Activated CD4-positive, alpha-beta T cell treated with anti-CD3 and anti-CD28 coated beads, Interleukin-2, amount 10 ng/mL, durations not matched to agents 24 days and 14 days (primary cell): ENCODE measurements around the gene SRSF3. TPM values are rescaled to one million over a fixed set of nuclear protein-coding genes. Genes with fewer than 3 reads are reported as not detected.
"Not testable (repeated sequence)": the region's sequence is repeated elsewhere in the genome, so short reads cannot be mapped to it uniquely, and the experiment has no call there.

Experiments
- DNase-seq: peaks from one replicate; pipeline ENCODE4 v3.0.0; 2022
- H3K27ac Mint-ChIP-seq: one replicate; pipeline ENCODE4 v1.8.0; 2022; ENCODE audit warnings: mild to moderate bottlenecking, mixed read lengths
- H3K27me3 Mint-ChIP-seq: one replicate; pipeline ENCODE4 v1.8.0; 2022; ENCODE audit warnings: mixed read lengths
- H3K36me3 Mint-ChIP-seq: one replicate; pipeline ENCODE4 v1.8.0; 2022; ENCODE audit warnings: low read depth, mild to moderate bottlenecking, mixed read lengths
- H3K4me1 Mint-ChIP-seq: one replicate; pipeline ENCODE4 v1.8.0; 2021; ENCODE audit warnings: mixed read lengths
- H3K4me3 Mint-ChIP-seq: one replicate; pipeline ENCODE4 v1.8.0; 2022; ENCODE audit warnings: mild to moderate bottlenecking, moderate library complexity, mixed read lengths
- H3K9me3 Mint-ChIP-seq: one replicate; pipeline ENCODE4 v1.8.0; 2021; ENCODE audit warnings: mixed read lengths
- intact Hi-C: fragments of 100-400 bp; cut with micrococcal nuclease; formaldehyde crosslinking; loops from one replicate; pipeline ENCODE4 v1.15.1; 2023
- total RNA-seq: library from RNA; stranded (reverse); gene quantifications from 2 replicates; pipeline ENCODE4 v1.2.3, GENCODE V29; 2022

Gene SRSF3
- total RNA-seq, 1 donor from 2014 or later = 532 TPM

DNA sequence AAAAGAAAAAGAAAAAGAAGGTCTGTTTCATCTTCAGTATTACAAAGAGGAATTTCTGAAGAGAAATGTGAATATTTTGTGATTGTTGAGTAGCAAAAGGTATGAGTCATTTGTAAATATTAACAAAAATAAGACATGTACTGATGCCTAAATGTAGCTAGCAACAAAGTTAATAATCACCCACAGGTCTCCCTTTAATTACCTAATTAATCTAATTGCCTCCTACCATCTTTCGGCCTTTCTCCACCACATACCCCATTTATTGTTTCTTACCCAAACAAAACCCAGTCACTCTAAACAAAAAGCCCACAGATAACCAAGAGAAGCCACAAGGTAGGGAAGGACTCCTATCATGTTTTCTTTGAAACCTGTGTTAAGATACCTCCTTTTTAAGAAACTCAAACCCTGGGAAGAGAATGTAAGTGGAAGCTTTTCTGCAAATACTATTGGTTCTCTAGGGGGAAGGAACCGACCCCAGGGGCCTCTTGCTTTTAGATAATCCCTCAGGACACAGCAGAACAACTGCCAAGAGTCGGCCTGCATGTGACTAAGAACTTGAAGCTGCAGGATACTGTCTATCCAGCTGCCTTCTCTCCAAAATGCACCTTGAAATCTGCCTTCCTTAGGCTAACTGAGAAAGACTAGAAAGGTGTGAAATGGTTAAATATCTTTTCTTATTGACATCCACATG is 30.8 kb upstream of the SRSF3 start:
- Mint-ChIP-seq H3K9me3 (no peaks in the 10 kb centered on the region), H3K4me1 (peaks cover 6% of the 10 kb centered on the region), H3K36me3 (no peaks in the 10 kb centered on the region), H3K27ac (no peak overlapping the region), H3K4me3 (no peak overlapping the region), H3K27me3 (peaks cover 32% of the 10 kb centered on the region)
- DNase-seq = no peak
- intact Hi-C loops = no loop called here

DNA sequence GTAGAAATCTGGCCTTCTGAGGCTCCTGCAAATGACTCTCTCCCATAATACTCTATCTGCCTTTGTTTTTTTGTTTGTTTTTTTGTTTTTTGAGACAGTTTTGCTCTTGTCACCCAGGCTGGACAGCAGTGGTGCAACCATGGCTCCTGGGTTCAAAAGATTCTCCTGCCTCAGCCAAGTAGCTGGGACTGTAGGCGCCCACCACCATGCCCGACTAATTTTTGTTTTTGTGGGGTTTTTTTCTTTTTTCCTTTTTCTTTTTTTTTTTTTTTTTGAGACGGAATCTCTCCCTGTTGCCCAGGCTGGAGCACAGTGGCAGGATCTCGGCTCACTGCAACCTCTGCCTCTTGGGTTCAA is 30.3 kb upstream of the SRSF3 start:
- no peak for DNase-seq
- H3K36me3 Mint-ChIP-seq = no peaks in the 10 kb centered on the region
- H3K4me1 Mint-ChIP-seq = peaks cover 6% of the 10 kb centered on the region
- no peak overlapping the region for H3K27ac Mint-ChIP-seq
- intact Hi-C loops = no loop called here
- H3K9me3 Mint-ChIP-seq = no peaks in the 10 kb centered on the region
- peaks cover 32% of the 10 kb centered on the region for H3K27me3 Mint-ChIP-seq
- no peak overlapping the region for H3K4me3 Mint-ChIP-seq

GRCh38 chr6:36566418-36566905 is 27.7 kb upstream of the SRSF3 start:
- no peak for DNase-seq
- intact Hi-C loops = no loop called here
- H3K27ac Mint-ChIP-seq = no peak overlapping the region
- peaks cover 3% of the 10 kb centered on the region for H3K4me1 Mint-ChIP-seq
- H3K4me3 Mint-ChIP-seq = no peak overlapping the region
- H3K36me3 Mint-ChIP-seq = no peaks in the 10 kb centered on the region
- no peaks in the 10 kb centered on the region for H3K9me3 Mint-ChIP-seq
- H3K27me3 Mint-ChIP-seq = peaks cover 17% of the 10 kb centered on the region

DNA sequence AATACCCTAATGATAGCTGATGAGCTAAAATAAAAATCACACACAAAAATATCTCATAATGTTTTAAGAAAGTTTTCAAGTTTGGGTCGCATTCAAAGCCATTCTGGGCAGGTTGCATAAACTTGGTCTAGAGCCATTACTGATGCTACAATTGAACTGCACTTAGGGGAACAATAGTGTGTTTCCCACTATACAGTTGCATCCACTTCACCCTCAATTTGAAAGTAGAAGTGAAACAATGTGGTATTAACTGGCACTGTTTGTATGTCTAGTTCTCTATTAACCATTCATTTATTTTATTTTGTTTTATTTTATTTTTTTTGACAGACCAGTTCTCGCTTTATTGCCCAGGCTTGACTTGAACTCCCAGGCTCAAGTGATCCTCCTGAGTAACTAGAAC is 23.9 kb upstream of the SRSF3 start:
- intact Hi-C loops = no loop called here
- Mint-ChIP-seq H3K27me3 (no peaks in the 10 kb centered on the region), H3K9me3 (no peaks in the 10 kb centered on the region), H3K27ac (no peak overlapping the region), H3K4me1 (no peaks in the 10 kb centered on the region), H3K36me3 (no peaks in the 10 kb centered on the region), H3K4me3 (no peak overlapping the region)
- DNase-seq = no peak

GRCh38 chr6:36571122-36572043 is 22.8 kb upstream of the SRSF3 start:
- no peaks in the 10 kb centered on the region for H3K27me3 Mint-ChIP-seq
- no peaks in the 10 kb centered on the region for H3K36me3 Mint-ChIP-seq
- H3K4me1 Mint-ChIP-seq = no peaks in the 10 kb centered on the region
- DNase-seq = no peak
- intact Hi-C loops = no loop called here
- H3K27ac Mint-ChIP-seq = no peak overlapping the region
- H3K9me3 Mint-ChIP-seq = no peaks in the 10 kb centered on the region
- no peak overlapping the region for H3K4me3 Mint-ChIP-seq

- H3K27me3 Mint-ChIP-seq, H3K27ac Mint-ChIP-seq, H3K4me1 Mint-ChIP-seq, intact Hi-C loops, H3K9me3 Mint-ChIP-seq, H3K4me3 Mint-ChIP-seq, H3K36me3 Mint-ChIP-seq, DNase-seq: not testable (repeated sequence)
These were observed 21.5 kb upstream of the SRSF3 start for GRCh38 chr6:36572353-36573311.

DNA sequence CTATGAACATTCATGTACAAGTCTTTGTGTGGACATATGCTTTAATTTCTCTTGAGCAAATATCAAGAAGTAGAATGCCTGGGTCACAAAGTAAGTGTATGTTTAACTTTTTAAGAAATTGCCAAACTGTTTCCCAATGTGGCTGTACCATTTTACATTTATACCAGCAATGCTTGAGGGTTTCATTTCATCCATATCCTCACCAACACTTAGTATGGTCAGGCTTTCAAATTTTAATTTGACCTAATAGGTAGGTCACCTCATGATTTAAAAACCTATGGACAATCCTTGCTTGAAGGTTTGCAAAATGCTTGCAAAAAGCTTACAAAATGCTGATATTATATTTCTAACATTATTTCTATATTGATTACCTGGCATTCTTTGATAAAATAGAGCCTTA is 19.5 kb upstream of the SRSF3 start:
- intact Hi-C loops = no loop called here
- no peaks in the 10 kb centered on the region for H3K9me3 Mint-ChIP-seq
- no peaks in the 10 kb centered on the region for H3K27me3 Mint-ChIP-seq
- no peak overlapping the region for H3K27ac Mint-ChIP-seq
- H3K4me3 Mint-ChIP-seq = no peak overlapping the region
- H3K36me3 Mint-ChIP-seq = no peaks in the 10 kb centered on the region
- DNase-seq = no peak
- H3K4me1 Mint-ChIP-seq = peaks cover 4% of the 10 kb centered on the region

DNA sequence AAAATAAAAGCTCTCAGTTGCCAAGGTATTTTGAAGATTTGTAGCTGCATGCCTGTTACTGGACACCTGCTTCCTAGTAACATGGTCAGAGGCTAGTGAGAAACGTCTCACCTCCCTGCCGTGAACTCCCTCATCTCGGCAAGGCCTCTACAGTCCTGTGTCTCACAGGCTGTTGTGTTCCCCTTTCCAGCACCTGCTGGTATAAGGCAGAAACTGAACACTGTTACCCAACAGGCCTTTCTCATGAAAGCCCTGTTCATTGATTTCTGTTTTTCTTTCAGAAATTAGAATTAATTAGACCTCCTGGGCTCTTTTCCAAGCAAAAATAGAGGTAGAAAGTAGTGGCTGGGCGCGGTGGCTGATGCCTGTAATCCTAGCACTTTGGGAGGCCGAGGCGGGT is 17.6 kb upstream of the SRSF3 start:
- Mint-ChIP-seq H3K4me3 (no peak overlapping the region), H3K36me3 (no peaks in the 10 kb centered on the region), H3K27me3 (no peaks in the 10 kb centered on the region), H3K4me1 (peaks cover 5% of the 10 kb centered on the region), H3K9me3 (no peaks in the 10 kb centered on the region), H3K27ac (no peak overlapping the region)
- DNase-seq = no peak
- intact Hi-C loops = no loop called here

DNA sequence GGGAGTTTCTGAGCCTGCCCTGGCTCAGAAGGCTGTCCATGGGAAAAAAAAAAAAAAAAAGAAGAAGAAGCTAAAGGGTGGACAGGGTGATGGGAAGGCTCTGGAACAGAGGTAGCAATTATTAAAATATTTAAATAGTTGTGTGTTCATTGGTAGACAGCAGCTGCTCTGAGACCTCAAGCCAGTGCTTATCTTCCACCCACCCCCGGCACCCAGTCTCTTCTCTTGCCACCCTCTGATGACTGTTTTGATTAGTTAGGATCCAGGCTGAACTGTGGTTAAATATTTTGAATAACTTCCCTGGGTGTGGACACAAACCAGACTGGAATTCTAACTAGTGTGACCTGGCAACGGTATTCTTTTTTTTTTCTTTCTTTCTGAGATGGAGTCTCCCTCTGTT is 16.9 kb upstream of the SRSF3 start:
- Mint-ChIP-seq H3K4me3 (no peak overlapping the region), H3K9me3 (no peaks in the 10 kb centered on the region), H3K36me3 (no peaks in the 10 kb centered on the region), H3K27me3 (no peaks in the 10 kb centered on the region), H3K27ac (no peak overlapping the region), H3K4me1 (peaks cover 5% of the 10 kb centered on the region)
- no peak for DNase-seq
- intact Hi-C loops = no loop called here

- no peaks in the 10 kb centered on the region for H3K9me3 Mint-ChIP-seq
- no peaks in the 10 kb centered on the region for H3K36me3 Mint-ChIP-seq
- H3K27ac Mint-ChIP-seq = no peak overlapping the region
- DNase-seq = no peak
- intact Hi-C loops = no loop called here
- H3K27me3 Mint-ChIP-seq = no peaks in the 10 kb centered on the region
- peaks cover 5% of the 10 kb centered on the region for H3K4me1 Mint-ChIP-seq
- no peak overlapping the region for H3K4me3 Mint-ChIP-seq
These were observed 16.1 kb upstream of the SRSF3 start for GRCh38 chr6:36578030-36578429.

- no peaks in the 10 kb centered on the region for H3K36me3 Mint-ChIP-seq
- no peaks in the 10 kb centered on the region for H3K27me3 Mint-ChIP-seq
- no peak overlapping the region for H3K4me3 Mint-ChIP-seq
- no peak for DNase-seq
- no peaks in the 10 kb centered on the region for H3K9me3 Mint-ChIP-seq
- no peak overlapping the region for H3K27ac Mint-ChIP-seq
- intact Hi-C loops = no loop called here
- peaks cover 5% of the 10 kb centered on the region for H3K4me1 Mint-ChIP-seq
These were observed 15.7 kb upstream of the SRSF3 start for GRCh38 chr6:36578431-36578830.

- Mint-ChIP-seq H3K27ac (no peak overlapping the region), H3K36me3 (no peaks in the 10 kb centered on the region), H3K4me1 (peaks cover 5% of the 10 kb centered on the region), H3K27me3 (no peaks in the 10 kb centered on the region), H3K4me3 (no peak overlapping the region), H3K9me3 (no peaks in the 10 kb centered on the region)
- intact Hi-C loops = no loop called here
- no peak for DNase-seq
These were observed 14.0 kb upstream of the SRSF3 start for GRCh38 chr6:36580184-36580526.

GRCh38 chr6:36581716-36582115 is 12.4 kb upstream of the SRSF3 start:
- intact Hi-C loops = no loop called here
- no peak for DNase-seq
- Mint-ChIP-seq H3K36me3 (no peaks in the 10 kb centered on the region), H3K4me1 (peaks cover 5% of the 10 kb centered on the region), H3K9me3 (no peaks in the 10 kb centered on the region), H3K27ac (no peak overlapping the region), H3K4me3 (no peak overlapping the region), H3K27me3 (peaks cover 1% of the 10 kb centered on the region)

- no peak for DNase-seq
- H3K27ac Mint-ChIP-seq = no peak overlapping the region
- no peak overlapping the region for H3K4me3 Mint-ChIP-seq
- H3K4me1 Mint-ChIP-seq = no peaks in the 10 kb centered on the region
- no peaks in the 10 kb centered on the region for H3K36me3 Mint-ChIP-seq
- H3K9me3 Mint-ChIP-seq = no peaks in the 10 kb centered on the region
- H3K27me3 Mint-ChIP-seq = peaks cover 1% of the 10 kb centered on the region
- intact Hi-C loops = no loop called here
These were observed 7.6 kb upstream of the SRSF3 start for GRCh38 chr6:36586606-36587005.
